ENCODE results near the gene PLEKHG5. TPM values are rescaled to one million over a fixed set of nuclear protein-coding genes. Genes with fewer than 3 reads are reported as not detected.

The PLEKHG5 gene
- total RNA-seq, 4 donors from 2014 or later: 5.8 to 12.0 (median 8.4) TPM

DNA sequence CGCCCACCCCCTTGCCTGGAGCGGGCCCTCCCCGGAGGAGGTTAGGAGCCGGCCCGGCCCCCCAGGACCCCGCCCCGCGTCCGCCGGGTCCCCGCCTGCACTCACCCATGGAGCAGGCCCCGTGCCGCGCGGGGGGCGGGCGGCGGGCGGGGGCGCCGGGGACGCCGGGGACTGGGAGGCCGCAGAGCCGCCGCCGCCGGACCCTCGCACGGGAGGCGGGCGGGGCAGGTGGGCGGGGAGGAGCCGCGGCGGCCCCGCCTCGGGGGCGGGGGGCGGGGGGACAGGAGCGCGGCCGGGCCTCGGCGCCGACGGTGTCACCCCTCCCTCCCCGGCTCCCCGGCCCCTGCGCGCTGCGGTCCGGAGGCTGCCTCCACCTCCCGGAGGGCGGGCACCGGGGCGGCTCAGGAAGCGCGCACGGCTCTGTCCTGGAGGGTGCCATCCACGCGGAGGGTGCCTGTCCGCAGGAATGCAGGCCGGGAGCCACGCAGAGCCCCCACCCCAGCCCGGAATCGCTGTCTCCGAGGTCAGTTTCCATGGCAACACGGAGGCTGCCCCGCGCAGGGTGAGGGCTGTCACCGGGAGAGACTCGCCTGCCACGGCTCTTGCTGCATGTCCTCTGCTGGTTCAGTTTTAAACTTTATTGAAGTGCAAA, 5.9 kb upstream of the PLEKHG5 start:
- H3K36me3 ChIP-seq: no peaks in the 10 kb centered on the region
- intact Hi-C loops (cut with DNase I): no loop called here
- no peaks in the 10 kb centered on the region for H3K9me3 ChIP-seq
- H3K4me1 ChIP-seq: peaks cover 12 to 44% of the 10 kb centered on the region in 2 donors
- no peaks in the 10 kb centered on the region for H3K27me3 ChIP-seq
- peak overlapping the region in 1 of 3 donors; percentile 63 for H3K4me3 ChIP-seq (replicated peaks in 1 of 3)
- peak overlapping the region in 2 of 3 donors; percentile 35 to 58 for H3K27ac ChIP-seq
- WGBS, 2 donors: 0% methylated on average over 5 of the region's 74 CpGs; no CpG with 5 or more reads in 1 of the 2 donors
- peak; percentile 56 to 63 for DNase-seq
- TF ChIP-seq, protein P1, sequence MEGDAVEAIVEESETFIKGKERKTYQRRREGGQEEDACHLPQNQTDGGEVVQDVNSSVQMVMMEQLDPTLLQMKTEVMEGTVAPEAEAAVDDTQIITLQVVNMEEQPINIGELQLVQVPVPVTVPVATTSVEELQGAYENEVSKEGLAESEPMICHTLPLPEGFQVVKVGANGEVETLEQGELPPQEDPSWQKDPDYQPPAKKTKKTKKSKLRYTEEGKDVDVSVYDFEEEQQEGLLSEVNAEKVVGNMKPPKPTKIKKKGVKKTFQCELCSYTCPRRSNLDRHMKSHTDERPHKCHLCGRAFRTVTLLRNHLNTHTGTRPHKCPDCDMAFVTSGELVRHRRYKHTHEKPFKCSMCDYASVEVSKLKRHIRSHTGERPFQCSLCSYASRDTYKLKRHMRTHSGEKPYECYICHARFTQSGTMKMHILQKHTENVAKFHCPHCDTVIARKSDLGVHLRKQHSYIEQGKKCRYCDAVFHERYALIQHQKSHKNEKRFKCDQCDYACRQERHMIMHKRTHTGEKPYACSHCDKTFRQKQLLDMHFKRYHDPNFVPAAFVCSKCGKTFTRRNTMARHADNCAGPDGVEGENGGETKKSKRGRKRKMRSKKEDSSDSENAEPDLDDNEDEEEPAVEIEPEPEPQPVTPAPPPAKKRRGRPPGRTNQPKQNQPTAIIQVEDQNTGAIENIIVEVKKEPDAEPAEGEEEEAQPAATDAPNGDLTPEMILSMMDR (IDR thresholded peaks at IDR 0.05): no peak
- TF ChIP-seq POLR2A (IDR thresholded peaks at IDR 0.05): no peak

DNA sequence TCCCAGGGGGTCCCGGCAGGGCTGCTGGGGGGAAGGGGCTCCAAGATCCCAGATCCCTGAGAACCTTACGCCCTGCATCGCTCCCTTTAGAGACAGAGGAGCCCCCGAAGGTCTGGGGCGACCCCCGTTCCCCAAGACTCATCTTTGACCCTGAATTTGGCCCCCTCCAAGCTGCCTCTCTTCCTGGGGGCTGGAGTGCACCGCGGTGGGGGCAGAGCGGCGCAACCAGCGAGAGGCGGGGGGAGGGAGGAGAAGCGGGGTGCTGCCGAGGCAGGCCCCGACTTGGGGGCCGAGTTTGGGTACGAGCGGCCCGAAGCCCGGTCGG, 5.4 kb upstream of the PLEKHG5 start:
- Histone ChIP-seq H3K9me3 (no peaks in the 10 kb centered on the region), H3K36me3 (no peaks in the 10 kb centered on the region), H3K27ac (peak overlapping the region in 1 of 3 donors; percentile 58), H3K4me1 (peaks cover 12 to 42% of the 10 kb centered on the region in 2 donors), H3K4me3 (replicated peaks in 1 of 3) (peak overlapping the region in 1 of 3 donors; percentile 63), H3K27me3 (no peaks in the 10 kb centered on the region)
- DNase-seq: no peak
- TF ChIP-seq, protein P1 (IDR thresholded peaks at IDR 0.05): no peak
- TF ChIP-seq POLR2A (IDR thresholded peaks at IDR 0.05): no peak
- WGBS, 2 donors: 0% methylated on average over 2 of the region's 21 CpGs; no CpG with 5 or more reads in 1 of the 2 donors
- intact Hi-C loops (cut with DNase I): no loop called here

DNA sequence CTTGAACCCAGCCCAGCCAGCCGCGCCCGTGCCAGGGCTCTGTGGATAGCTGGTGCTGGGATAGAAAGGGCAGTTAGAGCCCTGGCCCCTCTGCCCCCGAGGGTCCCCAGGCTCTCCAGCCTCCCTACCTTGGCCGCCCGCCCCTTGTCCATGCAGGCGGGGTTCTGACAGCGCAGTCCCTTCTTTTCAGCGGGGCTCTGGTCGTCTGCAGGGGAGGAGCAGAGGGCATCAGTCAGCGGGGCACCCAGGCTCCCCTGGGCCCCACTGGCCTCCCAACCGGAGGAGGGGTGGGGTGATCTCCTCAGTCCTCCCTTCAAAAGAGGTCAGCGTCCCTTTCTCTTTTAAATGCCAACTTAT, 4.9 kb upstream of the PLEKHG5 start:
- no peaks in the 10 kb centered on the region for H3K27me3 ChIP-seq
- H3K27ac ChIP-seq: no peak overlapping the region
- DNase-seq: no peak
- no peak for TF ChIP-seq POLR2A (IDR thresholded peaks at IDR 0.05)
- TF ChIP-seq, protein P1 (IDR thresholded peaks at IDR 0.05): no peak
- H3K9me3 ChIP-seq: no peaks in the 10 kb centered on the region
- peaks cover 12 to 44% of the 10 kb centered on the region in 2 donors for H3K4me1 ChIP-seq
- intact Hi-C loops (cut with DNase I): no loop called here
- peak overlapping the region in 1 of 3 donors; percentile 63 for H3K4me3 ChIP-seq (replicated peaks in 1 of 3)
- WGBS, 2 donors: 7 to 45% methylated on average over 2 to 13 of the region's 13 CpGs
- no peaks in the 10 kb centered on the region for H3K36me3 ChIP-seq

DNA sequence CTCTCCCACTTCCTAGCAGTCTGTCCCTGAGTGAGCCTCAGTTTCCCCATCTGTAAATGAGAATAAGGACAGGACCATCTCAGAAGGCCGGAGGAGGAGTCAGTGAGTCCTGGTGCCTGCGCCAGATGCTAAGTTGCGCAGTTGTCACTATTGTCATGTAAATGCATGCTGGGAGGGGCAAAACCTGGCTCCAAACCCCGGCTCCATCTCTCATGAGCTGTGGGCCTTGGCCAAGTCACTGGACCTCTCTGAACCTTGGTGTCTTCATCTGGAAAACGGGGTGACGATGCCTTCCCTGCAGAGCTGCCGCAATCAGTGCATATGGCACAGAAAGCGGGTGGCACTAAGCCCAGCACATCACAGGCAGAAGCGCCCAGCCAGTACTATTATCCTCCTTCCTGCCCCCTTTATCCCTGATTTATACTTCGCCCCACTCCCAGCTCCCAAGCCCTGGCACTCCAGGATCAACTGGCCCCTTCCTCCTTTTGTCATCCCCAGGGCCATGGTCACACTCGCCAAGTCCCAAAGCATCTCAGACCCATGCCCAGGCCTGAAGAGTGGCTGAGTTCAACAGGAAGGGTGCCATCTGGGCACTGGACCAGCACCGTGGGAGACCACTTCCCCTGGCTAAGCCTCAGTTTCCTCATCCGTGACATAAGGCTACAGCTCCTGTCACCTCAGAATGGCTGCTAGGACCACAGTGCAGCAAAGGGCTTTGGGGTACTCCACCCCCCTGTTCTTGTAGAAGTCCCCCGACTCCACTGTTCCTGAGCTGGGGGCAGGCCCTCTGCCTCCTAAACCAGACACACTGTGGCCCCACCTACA, 4.3 kb upstream of the PLEKHG5 start:
- Histone ChIP-seq H3K36me3 (no peaks in the 10 kb centered on the region), H3K4me3 (replicated peaks in 1 of 3) (no peak overlapping the region), H3K4me1 (peaks cover 16 to 45% of the 10 kb centered on the region in 2 donors), H3K9me3 (no peaks in the 10 kb centered on the region), H3K27ac (no peak overlapping the region), H3K27me3 (no peaks in the 10 kb centered on the region)
- no peak for DNase-seq
- TF ChIP-seq, protein P1 (IDR thresholded peaks at IDR 0.05): no peak
- no peak for TF ChIP-seq POLR2A (IDR thresholded peaks at IDR 0.05)
- 83 to 86% methylated on average over 12 to 13 of the region's 14 CpGs for WGBS, 2 donors
- intact Hi-C loops (cut with DNase I): no loop called here

DNA sequence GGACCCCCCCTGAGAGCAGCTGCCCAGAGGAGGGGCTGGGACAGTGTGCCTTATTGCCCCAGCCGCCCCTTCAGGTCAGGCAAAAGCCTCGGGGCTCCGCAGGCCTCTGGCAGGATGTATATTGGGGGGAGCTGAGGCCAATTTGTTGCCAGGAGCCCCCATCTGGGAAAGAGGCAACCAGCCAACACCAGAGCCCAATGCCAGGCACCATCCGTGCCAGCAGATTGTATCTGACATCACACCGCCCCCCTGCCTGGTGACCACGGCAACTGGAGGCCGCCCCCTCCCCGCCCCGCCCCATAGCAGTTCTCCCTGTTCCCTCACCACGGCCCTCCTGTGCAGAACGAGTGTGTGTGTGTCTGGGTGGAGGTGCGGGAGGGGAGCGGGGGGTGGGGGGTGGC, 3.6 kb upstream of the PLEKHG5 start:
- Histone ChIP-seq H3K9me3 (no peaks in the 10 kb centered on the region), H3K4me3 (replicated peaks in 1 of 3) (no peak overlapping the region), H3K4me1 (peaks cover 19 to 47% of the 10 kb centered on the region in 2 donors), H3K36me3 (no peaks in the 10 kb centered on the region), H3K27me3 (no peaks in the 10 kb centered on the region), H3K27ac (no peak overlapping the region)
- TF ChIP-seq POLR2A (IDR thresholded peaks at IDR 0.05): no peak
- TF ChIP-seq, protein P1 (IDR thresholded peaks at IDR 0.05): no peak
- intact Hi-C loops (cut with DNase I): no loop called here
- 50 to 64% methylated on average over 2 of the region's 13 CpGs for WGBS, 2 donors
- DNase-seq: peak in 1 of 2 donors; percentile 34
